Measurements from ENCODE around the gene CENATAC. TPM values are rescaled to one million over a fixed set of nuclear protein-coding genes. Genes with fewer than 3 reads are reported as not detected.

The CENATAC gene
- total and polyA plus RNA-seq, 9 of the 15 experiments (the other 6 are each of a cell fraction or from before 2014, with no cell fraction given): 2.4 to 25.5 (median 13.7) TPM

DNA sequence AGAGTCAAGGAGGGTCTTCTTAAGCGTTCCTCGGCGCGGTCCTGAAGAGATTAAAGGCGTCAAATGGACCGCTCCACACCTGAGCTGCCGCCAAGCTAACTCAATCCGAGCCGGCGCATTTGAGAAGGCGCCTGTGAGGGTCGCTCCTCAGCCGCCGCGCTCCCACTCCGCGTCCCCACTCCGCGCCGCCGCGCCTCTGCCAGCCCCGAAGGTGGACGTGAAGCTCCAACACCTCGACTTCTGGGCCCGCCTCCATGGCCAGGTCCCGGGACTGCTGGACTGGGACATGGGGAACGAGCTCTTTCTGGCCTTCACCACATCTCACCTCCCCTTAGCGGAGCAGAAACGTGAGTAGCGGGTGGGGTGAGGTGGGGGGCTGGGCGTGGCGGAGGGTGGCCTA lies 26.3 kb upstream of the CENATAC start, which contains the start of gene FOXR1 (continued):
- TF ChIP-seq, protein P1, sequence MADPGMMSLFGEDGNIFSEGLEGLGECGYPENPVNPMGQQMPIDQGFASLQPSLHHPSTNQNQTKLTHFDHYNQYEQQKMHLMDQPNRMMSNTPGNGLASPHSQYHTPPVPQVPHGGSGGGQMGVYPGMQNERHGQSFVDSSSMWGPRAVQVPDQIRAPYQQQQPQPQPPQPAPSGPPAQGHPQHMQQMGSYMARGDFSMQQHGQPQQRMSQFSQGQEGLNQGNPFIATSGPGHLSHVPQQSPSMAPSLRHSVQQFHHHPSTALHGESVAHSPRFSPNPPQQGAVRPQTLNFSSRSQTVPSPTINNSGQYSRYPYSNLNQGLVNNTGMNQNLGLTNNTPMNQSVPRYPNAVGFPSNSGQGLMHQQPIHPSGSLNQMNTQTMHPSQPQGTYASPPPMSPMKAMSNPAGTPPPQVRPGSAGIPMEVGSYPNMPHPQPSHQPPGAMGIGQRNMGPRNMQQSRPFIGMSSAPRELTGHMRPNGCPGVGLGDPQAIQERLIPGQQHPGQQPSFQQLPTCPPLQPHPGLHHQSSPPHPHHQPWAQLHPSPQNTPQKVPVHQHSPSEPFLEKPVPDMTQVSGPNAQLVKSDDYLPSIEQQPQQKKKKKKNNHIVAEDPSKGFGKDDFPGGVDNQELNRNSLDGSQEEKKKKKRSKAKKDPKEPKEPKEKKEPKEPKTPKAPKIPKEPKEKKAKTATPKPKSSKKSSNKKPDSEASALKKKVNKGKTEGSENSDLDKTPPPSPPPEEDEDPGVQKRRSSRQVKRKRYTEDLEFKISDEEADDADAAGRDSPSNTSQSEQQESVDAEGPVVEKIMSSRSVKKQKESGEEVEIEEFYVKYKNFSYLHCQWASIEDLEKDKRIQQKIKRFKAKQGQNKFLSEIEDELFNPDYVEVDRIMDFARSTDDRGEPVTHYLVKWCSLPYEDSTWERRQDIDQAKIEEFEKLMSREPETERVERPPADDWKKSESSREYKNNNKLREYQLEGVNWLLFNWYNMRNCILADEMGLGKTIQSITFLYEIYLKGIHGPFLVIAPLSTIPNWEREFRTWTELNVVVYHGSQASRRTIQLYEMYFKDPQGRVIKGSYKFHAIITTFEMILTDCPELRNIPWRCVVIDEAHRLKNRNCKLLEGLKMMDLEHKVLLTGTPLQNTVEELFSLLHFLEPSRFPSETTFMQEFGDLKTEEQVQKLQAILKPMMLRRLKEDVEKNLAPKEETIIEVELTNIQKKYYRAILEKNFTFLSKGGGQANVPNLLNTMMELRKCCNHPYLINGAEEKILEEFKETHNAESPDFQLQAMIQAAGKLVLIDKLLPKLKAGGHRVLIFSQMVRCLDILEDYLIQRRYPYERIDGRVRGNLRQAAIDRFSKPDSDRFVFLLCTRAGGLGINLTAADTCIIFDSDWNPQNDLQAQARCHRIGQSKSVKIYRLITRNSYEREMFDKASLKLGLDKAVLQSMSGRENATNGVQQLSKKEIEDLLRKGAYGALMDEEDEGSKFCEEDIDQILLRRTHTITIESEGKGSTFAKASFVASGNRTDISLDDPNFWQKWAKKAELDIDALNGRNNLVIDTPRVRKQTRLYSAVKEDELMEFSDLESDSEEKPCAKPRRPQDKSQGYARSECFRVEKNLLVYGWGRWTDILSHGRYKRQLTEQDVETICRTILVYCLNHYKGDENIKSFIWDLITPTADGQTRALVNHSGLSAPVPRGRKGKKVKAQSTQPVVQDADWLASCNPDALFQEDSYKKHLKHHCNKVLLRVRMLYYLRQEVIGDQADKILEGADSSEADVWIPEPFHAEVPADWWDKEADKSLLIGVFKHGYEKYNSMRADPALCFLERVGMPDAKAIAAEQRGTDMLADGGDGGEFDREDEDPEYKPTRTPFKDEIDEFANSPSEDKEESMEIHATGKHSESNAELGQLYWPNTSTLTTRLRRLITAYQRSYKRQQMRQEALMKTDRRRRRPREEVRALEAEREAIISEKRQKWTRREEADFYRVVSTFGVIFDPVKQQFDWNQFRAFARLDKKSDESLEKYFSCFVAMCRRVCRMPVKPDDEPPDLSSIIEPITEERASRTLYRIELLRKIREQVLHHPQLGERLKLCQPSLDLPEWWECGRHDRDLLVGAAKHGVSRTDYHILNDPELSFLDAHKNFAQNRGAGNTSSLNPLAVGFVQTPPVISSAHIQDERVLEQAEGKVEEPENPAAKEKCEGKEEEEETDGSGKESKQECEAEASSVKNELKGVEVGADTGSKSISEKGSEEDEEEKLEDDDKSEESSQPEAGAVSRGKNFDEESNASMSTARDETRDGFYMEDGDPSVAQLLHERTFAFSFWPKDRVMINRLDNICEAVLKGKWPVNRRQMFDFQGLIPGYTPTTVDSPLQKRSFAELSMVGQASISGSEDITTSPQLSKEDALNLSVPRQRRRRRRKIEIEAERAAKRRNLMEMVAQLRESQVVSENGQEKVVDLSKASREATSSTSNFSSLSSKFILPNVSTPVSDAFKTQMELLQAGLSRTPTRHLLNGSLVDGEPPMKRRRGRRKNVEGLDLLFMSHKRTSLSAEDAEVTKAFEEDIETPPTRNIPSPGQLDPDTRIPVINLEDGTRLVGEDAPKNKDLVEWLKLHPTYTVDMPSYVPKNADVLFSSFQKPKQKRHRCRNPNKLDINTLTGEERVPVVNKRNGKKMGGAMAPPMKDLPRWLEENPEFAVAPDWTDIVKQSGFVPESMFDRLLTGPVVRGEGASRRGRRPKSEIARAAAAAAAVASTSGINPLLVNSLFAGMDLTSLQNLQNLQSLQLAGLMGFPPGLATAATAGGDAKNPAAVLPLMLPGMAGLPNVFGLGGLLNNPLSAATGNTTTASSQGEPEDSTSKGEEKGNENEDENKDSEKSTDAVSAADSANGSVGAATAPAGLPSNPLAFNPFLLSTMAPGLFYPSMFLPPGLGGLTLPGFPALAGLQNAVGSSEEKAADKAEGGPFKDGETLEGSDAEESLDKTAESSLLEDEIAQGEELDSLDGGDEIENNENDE (IDR thresholded peaks at IDR 0.05; ENCODE audit: low read depth, low read length): no peak
